NCI-H1417 treated with DMSO at 0.1 percent for 48 hours (cell line): Measurements from ENCODE around the gene DHRS11.

Experiments used
- DNase-seq: peaks from one replicate; lab custom pipeline; 2025; lab: John Stamatoyannopoulos, UW

DHRS11 gene

GRCh38 chr17:36591434-36592315, at the start of gene DHRS11:
DHRS11 (plus strand) TSS chr17:36591879; CDS start chr17:36592010, 131 bp downstream.
- DNase-seq: no peak

- DNase-seq: no peak
These were observed 48.9 kb upstream of the DHRS11 start for GRCh38 chr17:36542755-36543154.

- no peak for DNase-seq
These were observed 47.7 kb upstream of the DHRS11 start for GRCh38 chr17:36544044-36544306.

- DNase-seq: peak; percentile 39
These were observed 47.2 kb upstream of the DHRS11 start, which contains the start of gene GGNBP2 for GRCh38 chr17:36544307-36545076. GGNBP2 (plus strand) TSS chr17:36544919; CDS start chr17:36545725, 806 bp downstream.

- no peak for DNase-seq
These were observed 46.6 kb upstream of the DHRS11 start for GRCh38 chr17:36545077-36545464.

GRCh38 chr17:36545465-36546417, 45.9 kb upstream of the DHRS11 start:
- DNase-seq: peak; percentile 80

GRCh38 chr17:36546418-36547093, 45.1 kb upstream of the DHRS11 start:
- no peak for DNase-seq

GRCh38 chr17:36547776-36548175, 43.9 kb upstream of the DHRS11 start:
- no peak for DNase-seq

- DNase-seq: no peak
These were observed 40.9 kb upstream of the DHRS11 start for GRCh38 chr17:36550491-36551417.

GRCh38 chr17:36553459-36553858, 38.2 kb upstream of the DHRS11 start:
- no peak for DNase-seq

GRCh38 chr17:36566081-36566480, 25.6 kb upstream of the DHRS11 start:
- DNase-seq: no peak

- DNase-seq: no peak
These were observed 16.7 kb upstream of the DHRS11 start for GRCh38 chr17:36575028-36575427.

- DNase-seq: no peak
These were observed 14.9 kb upstream of the DHRS11 start for GRCh38 chr17:36576793-36577192.

- no peak for DNase-seq
These were observed 13.0 kb upstream of the DHRS11 start for GRCh38 chr17:36578671-36579070.

GRCh38 chr17:36583787-36584186, 7.9 kb upstream of the DHRS11 start:
- DNase-seq: no peak

- no peak for DNase-seq
These were observed 5.5 kb upstream of the DHRS11 start for GRCh38 chr17:36586138-36586537.

GRCh38 chr17:36590082-36590481, 1.6 kb upstream of the DHRS11 start:
- DNase-seq: no peak

GRCh38 chr17:36592316-36592715, 637 bp downstream of the DHRS11 start:
- DNase-seq: no peak

GRCh38 chr17:36592716-36593321, 1.1 kb downstream of the DHRS11 start:
- no peak for DNase-seq
